CD4-positive, alpha-beta T cell (primary cell): ENCODE results near the gene BCAR1. TPM values are rescaled to one million over a fixed set of nuclear protein-coding genes. Genes with fewer than 3 reads are reported as not detected.

ENCODE experiments used
- ATAC-seq: fragments of 200-7000 bp; cut with Tn5 transposase; one replicate; pipeline ENCODE4 v1.10.0; 2022; ENCODE audit warnings: mild to moderate bottlenecking; ENCODE audit not compliant: poor library complexity
- CTCF ChIA-PET: fragments of 350-600 bp; sonication (Branson Sonifier 250); formaldehyde crosslinking; loops from one replicate; lab custom pipeline; 2021; ENCODE audit warnings: antibody characterized with exemption, inconsistent platforms; lab: Charles Lee
- POLR2A ChIA-PET: fragments of 350-600 bp; sonication (Branson Sonifier 250); formaldehyde crosslinking; loops from one replicate; lab custom pipeline; 2021; ENCODE audit warnings: antibody characterized with exemption, inconsistent platforms; lab: Charles Lee
- DNase-seq, 14 experiments: peaks; one replicate each; pipeline ENCODE4 v3.0.0-alpha.2; 2013 to 2020; ENCODE audit warnings: mixed read lengths in 2 of 14
- H3K27ac ChIP-seq, 2 donors: one replicate each; pipeline versions ENCODE4 v1.5.1 to v1.7.0; 2013; ENCODE audit warnings: low read length in 2 of 2, low read depth in 1 of 2, mild to moderate bottlenecking in 1 of 2
- H3K27me3 ChIP-seq, 2 experiments: 1 replicate in 1 of 2; 2 replicates in 1 of 2; pipeline versions ENCODE4 v1.6.1 to v1.7.0; 2013; ENCODE audit warnings: low read length in 2 of 2, control low read depth in 1 of 2, mild to moderate bottlenecking in 1 of 2, moderate library complexity in 1 of 2; ENCODE audit not compliant: insufficient read depth in 2 of 2, control insufficient read depth in 1 of 2
- H3K36me3 ChIP-seq: one replicate; pipeline ENCODE4 v1.6.1; 2013; ENCODE audit warnings: low read length, control low read depth; ENCODE audit not compliant: insufficient read depth
- H3K4me1 ChIP-seq: one replicate; pipeline ENCODE4 v1.6.1; 2013; ENCODE audit warnings: low read length, control low read depth; ENCODE audit not compliant: insufficient read depth
- H3K4me3 ChIP-seq: one replicate; pipeline ENCODE4 v1.5.1; 2013; ENCODE audit warnings: mild to moderate bottlenecking, low read length, moderate library complexity
- H3K9me3 ChIP-seq, 2 experiments: 1 replicate in 1 of 2; 2 replicates in 1 of 2; pipeline versions ENCODE4 v1.6.1 to v1.7.0; 2013; ENCODE audit warnings: low read length in 2 of 2, mild to moderate bottlenecking in 2 of 2, control low read depth in 1 of 2, moderate library complexity in 1 of 2; ENCODE audit not compliant: control insufficient read depth in 1 of 2, insufficient read depth in 1 of 2
- H3K27ac Mint-ChIP-seq: one replicate; pipeline ENCODE4 v1.8.0; 2020; ENCODE audit warnings: mixed read lengths
- H3K27me3 Mint-ChIP-seq: one replicate; pipeline ENCODE4 v1.8.0; 2021; ENCODE audit warnings: mixed read lengths
- H3K36me3 Mint-ChIP-seq: one replicate; pipeline ENCODE4 v1.8.0; 2021; ENCODE audit warnings: low read depth, mixed read lengths
- H3K4me1 Mint-ChIP-seq: one replicate; pipeline ENCODE4 v1.8.0; 2021; ENCODE audit warnings: low read depth, mixed read lengths
- H3K4me3 Mint-ChIP-seq: one replicate; pipeline ENCODE4 v1.8.0; 2020; ENCODE audit warnings: mild to moderate bottlenecking, mixed read lengths
- H3K9me3 Mint-ChIP-seq: one replicate; pipeline ENCODE4 v1.8.0; 2020; ENCODE audit warnings: mixed read lengths
- intact Hi-C, 2 experiments: fragments of 100-400 bp; cut with DNase I in 1 of 2; cut with micrococcal nuclease in 1 of 2; formaldehyde crosslinking; loops; one replicate each; pipeline versions ENCODE4 v1.15.1 to v1.9.0; 2023 to 2025; cut with DNase I, micrococcal nuclease
- total RNA-seq, 174 experiments: library from RNA in 2 of 174; stranded (reverse) in 2 of 174; gene quantifications; one replicate each; pipeline ENCODE4 v1.2.3 and lab custom pipeline; 2021 to 2026
- TF ChIP-seq, protein P1 (sequence below): fragments of 200-600 bp; IDR thresholded peaks from one replicate; pipeline ENCODE4 v1.8.0; 2022; ENCODE audit warnings: antibody characterized with exemption, mild to moderate bottlenecking

Gene BCAR1
- total RNA-seq, 2 experiments from 2014 or later: 0.08 to 0.17 TPM

- Histone ChIP-seq H3K27me3 (peaks cover 40 to 53% of the 10 kb centered on the region in 2 experiments), H3K4me3 (peak overlapping the region; percentile 10), H3K27ac (no peak overlapping the region), H3K4me1 (peaks cover 13% of the 10 kb centered on the region), H3K9me3 (peaks cover 0 to 20% of the 10 kb centered on the region in 2 experiments), H3K36me3 (no peaks in the 10 kb centered on the region)
- H3K9me3 Mint-ChIP-seq: no peaks in the 10 kb centered on the region
- DNase-seq: no peak
- H3K4me1 Mint-ChIP-seq: peaks cover 5% of the 10 kb centered on the region
- no peaks in the 10 kb centered on the region for H3K36me3 Mint-ChIP-seq
- intact Hi-C loops: no loop called here
- H3K27ac Mint-ChIP-seq: no peak overlapping the region
- peak overlapping the region; percentile 77 for H3K4me3 Mint-ChIP-seq
- ATAC-seq: no peak
- ChIA-PET CTCF (no interaction called here), POLR2A (no interaction called here)
- H3K27me3 Mint-ChIP-seq: peaks cover 40% of the 10 kb centered on the region
- TF ChIP-seq, protein P1, sequence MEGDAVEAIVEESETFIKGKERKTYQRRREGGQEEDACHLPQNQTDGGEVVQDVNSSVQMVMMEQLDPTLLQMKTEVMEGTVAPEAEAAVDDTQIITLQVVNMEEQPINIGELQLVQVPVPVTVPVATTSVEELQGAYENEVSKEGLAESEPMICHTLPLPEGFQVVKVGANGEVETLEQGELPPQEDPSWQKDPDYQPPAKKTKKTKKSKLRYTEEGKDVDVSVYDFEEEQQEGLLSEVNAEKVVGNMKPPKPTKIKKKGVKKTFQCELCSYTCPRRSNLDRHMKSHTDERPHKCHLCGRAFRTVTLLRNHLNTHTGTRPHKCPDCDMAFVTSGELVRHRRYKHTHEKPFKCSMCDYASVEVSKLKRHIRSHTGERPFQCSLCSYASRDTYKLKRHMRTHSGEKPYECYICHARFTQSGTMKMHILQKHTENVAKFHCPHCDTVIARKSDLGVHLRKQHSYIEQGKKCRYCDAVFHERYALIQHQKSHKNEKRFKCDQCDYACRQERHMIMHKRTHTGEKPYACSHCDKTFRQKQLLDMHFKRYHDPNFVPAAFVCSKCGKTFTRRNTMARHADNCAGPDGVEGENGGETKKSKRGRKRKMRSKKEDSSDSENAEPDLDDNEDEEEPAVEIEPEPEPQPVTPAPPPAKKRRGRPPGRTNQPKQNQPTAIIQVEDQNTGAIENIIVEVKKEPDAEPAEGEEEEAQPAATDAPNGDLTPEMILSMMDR: no peak
Observed at GRCh38 chr16:75250809-75251279, 580 bp downstream of the BCAR1 start.

DNA sequence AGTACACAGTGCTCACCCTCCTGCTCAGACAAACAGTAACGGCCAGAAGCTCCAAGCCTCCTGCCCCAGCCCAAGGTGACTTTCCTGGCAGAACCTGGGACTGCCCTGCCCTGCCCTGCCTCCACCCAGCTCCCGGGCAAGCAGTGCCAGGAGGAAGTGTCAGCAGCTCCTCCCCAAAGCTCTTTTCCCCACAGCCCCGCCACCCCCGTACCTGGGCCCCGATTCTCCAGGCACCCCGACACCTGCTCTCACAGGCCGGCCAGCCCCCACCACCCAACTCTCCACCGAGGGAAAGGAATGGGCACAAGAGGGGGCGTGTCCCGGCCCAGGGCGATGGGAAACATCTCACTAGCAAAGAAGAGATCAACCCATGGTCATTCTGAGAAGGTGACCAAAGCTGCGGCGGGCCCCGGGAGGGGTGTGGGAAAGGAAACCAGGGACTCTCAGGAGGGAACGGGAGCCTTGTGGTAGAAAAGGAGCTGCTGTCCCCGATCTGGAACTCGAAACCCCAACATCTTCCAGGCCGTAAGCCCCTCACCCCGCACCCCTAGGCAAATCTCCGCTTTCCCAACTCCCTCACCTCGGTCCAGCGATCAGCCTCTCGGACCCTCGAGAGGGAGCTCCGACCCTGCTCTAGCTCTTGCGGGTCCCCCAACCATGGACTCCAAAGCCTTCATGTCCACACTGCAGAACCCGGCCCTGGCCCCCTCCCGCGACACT lies 1.2 kb downstream of the BCAR1 start:
- peaks cover 40% of the 10 kb centered on the region for H3K27me3 Mint-ChIP-seq
- intact Hi-C loops: no loop called here
- peaks cover 0 to 19% of the 10 kb centered on the region in 2 experiments for H3K9me3 ChIP-seq
- peak overlapping the region; percentile 10 for H3K4me3 ChIP-seq
- H3K36me3 Mint-ChIP-seq: no peaks in the 10 kb centered on the region
- H3K36me3 ChIP-seq: no peaks in the 10 kb centered on the region
- peak overlapping the region; percentile 77 for H3K4me3 Mint-ChIP-seq
- H3K27ac Mint-ChIP-seq: no peak overlapping the region
- H3K27ac ChIP-seq: no peak overlapping the region
- peaks cover 39 to 53% of the 10 kb centered on the region in 2 experiments for H3K27me3 ChIP-seq
- ATAC-seq (no peak), DNase-seq (no peak)
- TF ChIP-seq, protein P1: no peak
- peaks cover 5% of the 10 kb centered on the region for H3K4me1 Mint-ChIP-seq
- POLR2A ChIA-PET: no interaction called here
- peaks cover 13% of the 10 kb centered on the region for H3K4me1 ChIP-seq
- CTCF ChIA-PET: no interaction called here
- H3K9me3 Mint-ChIP-seq: no peaks in the 10 kb centered on the region

GRCh38 chr16:75249441-75249840 lies 2.0 kb downstream of the BCAR1 start:
- intact Hi-C loops: no loop called here
- ChIA-PET CTCF (no interaction called here), POLR2A (no interaction called here)
- DNase-seq (no peak), ATAC-seq (no peak)
- no peak overlapping the region for H3K4me3 Mint-ChIP-seq
- no peaks in the 10 kb centered on the region for H3K36me3 ChIP-seq
- H3K27ac ChIP-seq: no peak overlapping the region
- H3K27me3 ChIP-seq: peaks cover 36 to 45% of the 10 kb centered on the region in 2 experiments
- H3K27me3 Mint-ChIP-seq: peaks cover 32% of the 10 kb centered on the region
- H3K36me3 Mint-ChIP-seq: no peaks in the 10 kb centered on the region
- peaks cover 0 to 19% of the 10 kb centered on the region in 2 experiments for H3K9me3 ChIP-seq
- H3K4me3 ChIP-seq: no peak overlapping the region
- H3K27ac Mint-ChIP-seq: no peak overlapping the region
- TF ChIP-seq, protein P1: no peak
- peaks cover 5% of the 10 kb centered on the region for H3K4me1 Mint-ChIP-seq
- no peaks in the 10 kb centered on the region for H3K9me3 Mint-ChIP-seq
- H3K4me1 ChIP-seq: peaks cover 13% of the 10 kb centered on the region
